Measurements from ENCODE around the gene DAD1. TPM values are rescaled to one million over a fixed set of nuclear protein-coding genes. Genes with fewer than 3 reads are reported as not detected.

DAD1 gene
- total RNA-seq, 1 donor, result 369 TPM

- DNase-seq (ENCODE audit: low read depth), result no peak
- TF ChIP-seq, protein P1, sequence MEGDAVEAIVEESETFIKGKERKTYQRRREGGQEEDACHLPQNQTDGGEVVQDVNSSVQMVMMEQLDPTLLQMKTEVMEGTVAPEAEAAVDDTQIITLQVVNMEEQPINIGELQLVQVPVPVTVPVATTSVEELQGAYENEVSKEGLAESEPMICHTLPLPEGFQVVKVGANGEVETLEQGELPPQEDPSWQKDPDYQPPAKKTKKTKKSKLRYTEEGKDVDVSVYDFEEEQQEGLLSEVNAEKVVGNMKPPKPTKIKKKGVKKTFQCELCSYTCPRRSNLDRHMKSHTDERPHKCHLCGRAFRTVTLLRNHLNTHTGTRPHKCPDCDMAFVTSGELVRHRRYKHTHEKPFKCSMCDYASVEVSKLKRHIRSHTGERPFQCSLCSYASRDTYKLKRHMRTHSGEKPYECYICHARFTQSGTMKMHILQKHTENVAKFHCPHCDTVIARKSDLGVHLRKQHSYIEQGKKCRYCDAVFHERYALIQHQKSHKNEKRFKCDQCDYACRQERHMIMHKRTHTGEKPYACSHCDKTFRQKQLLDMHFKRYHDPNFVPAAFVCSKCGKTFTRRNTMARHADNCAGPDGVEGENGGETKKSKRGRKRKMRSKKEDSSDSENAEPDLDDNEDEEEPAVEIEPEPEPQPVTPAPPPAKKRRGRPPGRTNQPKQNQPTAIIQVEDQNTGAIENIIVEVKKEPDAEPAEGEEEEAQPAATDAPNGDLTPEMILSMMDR (IDR thresholded peaks at IDR 0.05; ENCODE audit: insufficient read depth, low read depth, low read length), result no peak
- no peak overlapping the region for H3K4me3 ChIP-seq (ENCODE audit: low read depth, low read length)
These were observed 54.5 kb downstream of the DAD1 start for GRCh38 chr14:22534547-22534946.

DNA sequence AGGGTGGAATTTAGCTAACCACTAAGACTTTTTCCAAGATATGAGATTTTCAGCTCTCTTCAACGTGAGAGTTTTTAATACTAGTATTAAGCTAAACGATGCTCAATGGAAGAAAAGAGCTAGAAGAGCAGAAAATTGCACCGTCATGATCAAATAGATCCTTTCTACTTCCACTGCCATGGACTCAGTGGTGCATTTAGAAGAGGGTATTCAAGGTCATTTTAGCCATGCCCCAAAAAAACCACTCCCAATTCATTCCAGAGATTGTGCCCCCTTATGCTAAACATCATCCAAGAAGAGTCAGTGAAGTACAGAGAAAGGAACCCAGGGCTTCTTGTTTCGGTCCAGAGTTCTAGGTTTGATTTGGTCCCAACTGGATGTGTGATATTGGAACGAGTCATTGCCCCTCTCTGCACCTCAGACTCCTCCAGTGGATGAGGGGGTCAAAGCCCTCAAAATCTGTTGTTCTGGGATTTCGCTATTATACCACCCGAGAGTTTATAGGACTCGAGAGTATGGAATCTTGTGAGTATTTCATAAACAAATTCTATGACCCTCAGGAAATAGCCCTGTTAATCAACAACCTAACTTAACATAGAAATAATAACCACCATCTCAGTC, 55.2 kb downstream of the DAD1 start:
- DNase-seq (ENCODE audit: low read depth), result no peak
- H3K4me3 ChIP-seq (ENCODE audit: low read depth, low read length), result no peak overlapping the region
- TF ChIP-seq, protein P1 (IDR thresholded peaks at IDR 0.05; ENCODE audit: insufficient read depth, low read depth, low read length), result no peak

DNA sequence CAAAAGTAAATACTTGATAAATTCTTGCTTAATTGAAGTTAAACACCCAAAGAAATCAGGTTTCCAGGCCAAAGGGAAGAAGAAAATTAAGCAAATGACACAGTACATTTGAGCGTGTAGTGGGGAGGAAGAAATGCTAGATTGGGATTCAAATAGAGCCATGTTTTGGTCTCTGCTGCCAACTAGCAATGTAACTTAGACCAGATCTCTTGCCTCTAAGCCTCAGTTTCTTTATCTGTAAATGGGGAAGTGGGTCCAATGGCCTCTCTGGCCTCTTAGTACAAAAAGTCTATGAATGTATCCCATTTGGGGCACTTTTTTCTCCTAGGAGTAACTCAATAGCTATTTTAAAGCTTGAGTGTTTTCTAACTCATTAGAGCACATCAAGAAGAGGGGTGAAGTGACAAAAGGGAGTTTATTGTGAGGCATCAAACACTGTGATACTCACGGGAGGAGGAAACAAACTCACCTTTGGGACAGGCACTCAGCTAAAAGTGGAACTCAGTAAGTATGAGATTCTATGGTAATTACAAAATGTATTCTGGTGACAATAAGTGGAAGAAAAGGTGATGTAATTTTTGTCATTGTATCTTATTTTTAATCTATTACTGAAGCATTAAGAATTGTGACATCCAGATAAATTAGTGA, 55.8 kb downstream of the DAD1 start:
- no peak overlapping the region for H3K4me3 ChIP-seq (ENCODE audit: low read depth, low read length)
- no peak for DNase-seq (ENCODE audit: low read depth)
- TF ChIP-seq, protein P1 (IDR thresholded peaks at IDR 0.05; ENCODE audit: insufficient read depth, low read depth, low read length), result no peak

DNA sequence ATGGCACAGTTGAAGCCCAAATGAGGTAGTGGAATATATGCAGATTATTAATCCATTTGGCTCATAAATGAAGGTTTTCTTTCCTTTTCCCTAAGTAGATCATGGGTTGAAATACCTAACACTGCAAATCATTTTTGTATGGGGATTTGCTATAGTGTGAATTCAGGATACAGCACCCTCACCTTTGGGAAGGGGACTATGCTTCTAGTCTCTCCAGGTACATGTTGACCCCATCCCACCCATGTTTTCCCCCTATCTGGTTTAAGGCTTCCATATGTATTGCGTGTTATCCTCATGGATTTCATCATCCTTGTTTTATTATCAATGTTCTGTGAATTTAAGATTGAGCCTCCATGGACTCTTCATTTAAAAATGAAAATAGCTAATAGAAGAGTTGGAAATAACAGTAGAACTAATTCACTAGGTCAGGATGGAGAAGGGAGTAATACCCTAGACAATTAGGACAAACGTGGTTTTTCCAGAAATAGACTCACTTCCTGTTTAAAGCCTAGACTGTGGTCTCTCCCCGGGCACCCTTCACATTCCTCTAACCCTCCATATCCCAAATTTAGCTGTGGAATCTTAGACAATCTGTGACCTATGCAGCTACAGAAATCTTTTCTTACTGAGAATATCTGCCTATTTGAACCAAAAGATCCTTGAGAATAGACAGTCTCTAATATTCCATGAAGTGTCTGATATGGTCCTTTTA, 56.5 kb downstream of the DAD1 start:
- DNase-seq (ENCODE audit: low read depth), result no peak
- TF ChIP-seq, protein P1 (IDR thresholded peaks at IDR 0.05; ENCODE audit: insufficient read depth, low read depth, low read length), result no peak
- H3K4me3 ChIP-seq (ENCODE audit: low read depth, low read length), result no peak overlapping the region

DNA sequence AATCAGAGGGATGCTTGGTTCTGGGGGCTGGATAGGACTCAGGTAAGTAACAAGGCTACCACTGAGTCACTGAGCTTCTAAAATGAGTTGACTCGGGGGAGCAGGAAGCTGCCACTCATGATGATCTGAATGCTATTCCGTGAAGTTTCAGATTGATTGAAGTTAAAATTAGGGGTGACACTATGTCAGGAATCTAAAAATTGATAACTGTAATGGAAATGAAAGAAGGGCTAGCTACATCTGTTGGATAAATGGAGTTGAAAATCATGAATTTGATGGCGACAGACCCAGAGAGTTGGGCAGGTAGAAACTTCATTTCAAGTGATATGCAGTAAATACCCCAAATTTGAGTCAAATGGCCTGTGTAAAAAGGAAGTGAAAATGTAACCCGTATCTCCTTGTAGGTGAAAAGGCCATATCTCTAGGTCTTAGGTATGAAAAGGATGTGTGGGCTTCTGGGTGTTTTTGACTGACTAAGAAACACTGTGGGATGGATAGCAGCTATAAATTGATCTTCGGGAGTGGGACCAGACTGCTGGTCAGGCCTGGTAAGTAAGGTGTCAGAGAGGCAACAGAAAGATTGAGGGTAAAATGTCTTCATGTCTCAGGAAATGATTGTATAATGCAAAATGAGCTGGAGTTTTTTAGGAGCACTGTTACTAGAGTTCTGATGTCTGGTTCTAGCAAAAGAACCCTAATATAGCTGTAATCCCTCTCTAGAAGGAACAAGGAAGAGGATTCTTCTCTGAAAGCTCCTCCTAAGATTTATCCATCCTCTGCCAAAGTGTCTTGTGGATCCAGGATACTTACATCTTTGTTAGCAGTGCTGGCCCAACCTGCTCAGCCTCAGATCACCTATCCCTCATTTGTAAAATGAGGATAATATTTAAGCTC, 57.3 kb downstream of the DAD1 start:
- TF ChIP-seq, protein P1 (IDR thresholded peaks at IDR 0.05; ENCODE audit: insufficient read depth, low read depth, low read length), result no peak
- no peak for DNase-seq (ENCODE audit: low read depth)
- H3K4me3 ChIP-seq (ENCODE audit: low read depth, low read length), result no peak overlapping the region

GRCh38 chr14:22530127-22530526, 58.9 kb downstream of the DAD1 start:
- no peak overlapping the region for H3K4me3 ChIP-seq (ENCODE audit: low read depth, low read length)
- TF ChIP-seq, protein P1 (IDR thresholded peaks at IDR 0.05; ENCODE audit: insufficient read depth, low read depth, low read length), result no peak
- no peak for DNase-seq (ENCODE audit: low read depth)

Measured in fibroblast of villous mesenchyme (primary cell).